ENCODE results near the gene IFIT3.

Gene IFIT3, protein sequence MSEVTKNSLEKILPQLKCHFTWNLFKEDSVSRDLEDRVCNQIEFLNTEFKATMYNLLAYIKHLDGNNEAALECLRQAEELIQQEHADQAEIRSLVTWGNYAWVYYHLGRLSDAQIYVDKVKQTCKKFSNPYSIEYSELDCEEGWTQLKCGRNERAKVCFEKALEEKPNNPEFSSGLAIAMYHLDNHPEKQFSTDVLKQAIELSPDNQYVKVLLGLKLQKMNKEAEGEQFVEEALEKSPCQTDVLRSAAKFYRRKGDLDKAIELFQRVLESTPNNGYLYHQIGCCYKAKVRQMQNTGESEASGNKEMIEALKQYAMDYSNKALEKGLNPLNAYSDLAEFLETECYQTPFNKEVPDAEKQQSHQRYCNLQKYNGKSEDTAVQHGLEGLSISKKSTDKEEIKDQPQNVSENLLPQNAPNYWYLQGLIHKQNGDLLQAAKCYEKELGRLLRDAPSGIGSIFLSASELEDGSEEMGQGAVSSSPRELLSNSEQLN

GRCh38 chr10:89327803-89328441, at the start of gene IFIT3:
Gene IFIT3, plus strand, starts transcription at chr10:89327997. Its CDS starts 77 bp downstream, at chr10:89328074.
- TF ChIP-seq, protein P1, sequence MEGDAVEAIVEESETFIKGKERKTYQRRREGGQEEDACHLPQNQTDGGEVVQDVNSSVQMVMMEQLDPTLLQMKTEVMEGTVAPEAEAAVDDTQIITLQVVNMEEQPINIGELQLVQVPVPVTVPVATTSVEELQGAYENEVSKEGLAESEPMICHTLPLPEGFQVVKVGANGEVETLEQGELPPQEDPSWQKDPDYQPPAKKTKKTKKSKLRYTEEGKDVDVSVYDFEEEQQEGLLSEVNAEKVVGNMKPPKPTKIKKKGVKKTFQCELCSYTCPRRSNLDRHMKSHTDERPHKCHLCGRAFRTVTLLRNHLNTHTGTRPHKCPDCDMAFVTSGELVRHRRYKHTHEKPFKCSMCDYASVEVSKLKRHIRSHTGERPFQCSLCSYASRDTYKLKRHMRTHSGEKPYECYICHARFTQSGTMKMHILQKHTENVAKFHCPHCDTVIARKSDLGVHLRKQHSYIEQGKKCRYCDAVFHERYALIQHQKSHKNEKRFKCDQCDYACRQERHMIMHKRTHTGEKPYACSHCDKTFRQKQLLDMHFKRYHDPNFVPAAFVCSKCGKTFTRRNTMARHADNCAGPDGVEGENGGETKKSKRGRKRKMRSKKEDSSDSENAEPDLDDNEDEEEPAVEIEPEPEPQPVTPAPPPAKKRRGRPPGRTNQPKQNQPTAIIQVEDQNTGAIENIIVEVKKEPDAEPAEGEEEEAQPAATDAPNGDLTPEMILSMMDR (IDR thresholded peaks at IDR 0.05; ENCODE audit: low read depth, low read length) = no peak
- peak; percentile 8; the same call in 1 of the 2 replicates for TF ChIP-seq MAX (IDR thresholded peaks at IDR 0.05; ENCODE audit: low read depth, low read length)
- no peak for TF ChIP-seq POLR2A (IDR thresholded peaks at IDR 0.05; ENCODE audit: extremely low read depth, insufficient read length)
- no peak for TF ChIP-seq MYC (IDR thresholded peaks at IDR 0.05; ENCODE audit: low read depth, low read length)
- DNase-seq (ENCODE audit: low read depth) = peak; percentile 80
- peak within 1 kb of the TSS; percentile 75 for H3K4me3 ChIP-seq (ENCODE audit: low read depth, low read length)

- H3K4me3 ChIP-seq (ENCODE audit: low read depth, low read length) = no peak overlapping the region
- TF ChIP-seq MAX (IDR thresholded peaks at IDR 0.05; ENCODE audit: low read depth, low read length) (no peak), MYC (IDR thresholded peaks at IDR 0.05; ENCODE audit: low read depth, low read length) (no peak), POLR2A (IDR thresholded peaks at IDR 0.05; ENCODE audit: extremely low read depth, insufficient read length) (no peak)
- TF ChIP-seq, protein P1 (IDR thresholded peaks at IDR 0.05; ENCODE audit: low read depth, low read length) = no peak
- no peak for DNase-seq (ENCODE audit: low read depth)
These were observed 49.7 kb upstream of the IFIT3 start for GRCh38 chr10:89278034-89278535.

GRCh38 chr10:89278900-89279392, 48.9 kb upstream of the IFIT3 start:
- no peak for TF ChIP-seq MYC (IDR thresholded peaks at IDR 0.05; ENCODE audit: low read depth, low read length)
- no peak overlapping the region for H3K4me3 ChIP-seq (ENCODE audit: low read depth, low read length)
- DNase-seq (ENCODE audit: low read depth) = no peak

GRCh38 chr10:89279421-89279869, 48.4 kb upstream of the IFIT3 start:
- no peak for TF ChIP-seq POLR2A (IDR thresholded peaks at IDR 0.05; ENCODE audit: extremely low read depth, insufficient read length)
- TF ChIP-seq MYC (IDR thresholded peaks at IDR 0.05; ENCODE audit: low read depth, low read length) = no peak
- TF ChIP-seq MAX (IDR thresholded peaks at IDR 0.05; ENCODE audit: low read depth, low read length) = no peak
- TF ChIP-seq, protein P1 (IDR thresholded peaks at IDR 0.05; ENCODE audit: low read depth, low read length) = no peak
- H3K4me3 ChIP-seq (ENCODE audit: low read depth, low read length) = no peak overlapping the region
- DNase-seq (ENCODE audit: low read depth) = no peak

GRCh38 chr10:89280508-89280907, 47.3 kb upstream of the IFIT3 start:
- no peak overlapping the region for H3K4me3 ChIP-seq (ENCODE audit: low read depth, low read length)
- no peak for DNase-seq (ENCODE audit: low read depth)
- TF ChIP-seq MAX (IDR thresholded peaks at IDR 0.05; ENCODE audit: low read depth, low read length) = no peak
- TF ChIP-seq MYC (IDR thresholded peaks at IDR 0.05; ENCODE audit: low read depth, low read length) = no peak
- no peak for TF ChIP-seq POLR2A (IDR thresholded peaks at IDR 0.05; ENCODE audit: extremely low read depth, insufficient read length)
- TF ChIP-seq, protein P1 (IDR thresholded peaks at IDR 0.05; ENCODE audit: low read depth, low read length) = no peak
